GM18868 (cell line): Measurements from ENCODE around the gene LGALS3BP.
"Not testable (repeated sequence)": the region's sequence is repeated elsewhere in the genome, so short reads cannot be mapped to it uniquely, and the experiment has no call there.

Experiments
- ATAC-seq: cut with Tn5 transposase; IDR thresholded peaks from one replicate; pipeline ENCODE4 v1.9.1; 2021; ENCODE audit warnings: mild to moderate bottlenecking, moderate library complexity; ENCODE audit not compliant: unreplicated experiment

Gene LGALS3BP, protein sequence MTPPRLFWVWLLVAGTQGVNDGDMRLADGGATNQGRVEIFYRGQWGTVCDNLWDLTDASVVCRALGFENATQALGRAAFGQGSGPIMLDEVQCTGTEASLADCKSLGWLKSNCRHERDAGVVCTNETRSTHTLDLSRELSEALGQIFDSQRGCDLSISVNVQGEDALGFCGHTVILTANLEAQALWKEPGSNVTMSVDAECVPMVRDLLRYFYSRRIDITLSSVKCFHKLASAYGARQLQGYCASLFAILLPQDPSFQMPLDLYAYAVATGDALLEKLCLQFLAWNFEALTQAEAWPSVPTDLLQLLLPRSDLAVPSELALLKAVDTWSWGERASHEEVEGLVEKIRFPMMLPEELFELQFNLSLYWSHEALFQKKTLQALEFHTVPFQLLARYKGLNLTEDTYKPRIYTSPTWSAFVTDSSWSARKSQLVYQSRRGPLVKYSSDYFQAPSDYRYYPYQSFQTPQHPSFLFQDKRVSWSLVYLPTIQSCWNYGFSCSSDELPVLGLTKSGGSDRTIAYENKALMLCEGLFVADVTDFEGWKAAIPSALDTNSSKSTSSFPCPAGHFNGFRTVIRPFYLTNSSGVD

DNA sequence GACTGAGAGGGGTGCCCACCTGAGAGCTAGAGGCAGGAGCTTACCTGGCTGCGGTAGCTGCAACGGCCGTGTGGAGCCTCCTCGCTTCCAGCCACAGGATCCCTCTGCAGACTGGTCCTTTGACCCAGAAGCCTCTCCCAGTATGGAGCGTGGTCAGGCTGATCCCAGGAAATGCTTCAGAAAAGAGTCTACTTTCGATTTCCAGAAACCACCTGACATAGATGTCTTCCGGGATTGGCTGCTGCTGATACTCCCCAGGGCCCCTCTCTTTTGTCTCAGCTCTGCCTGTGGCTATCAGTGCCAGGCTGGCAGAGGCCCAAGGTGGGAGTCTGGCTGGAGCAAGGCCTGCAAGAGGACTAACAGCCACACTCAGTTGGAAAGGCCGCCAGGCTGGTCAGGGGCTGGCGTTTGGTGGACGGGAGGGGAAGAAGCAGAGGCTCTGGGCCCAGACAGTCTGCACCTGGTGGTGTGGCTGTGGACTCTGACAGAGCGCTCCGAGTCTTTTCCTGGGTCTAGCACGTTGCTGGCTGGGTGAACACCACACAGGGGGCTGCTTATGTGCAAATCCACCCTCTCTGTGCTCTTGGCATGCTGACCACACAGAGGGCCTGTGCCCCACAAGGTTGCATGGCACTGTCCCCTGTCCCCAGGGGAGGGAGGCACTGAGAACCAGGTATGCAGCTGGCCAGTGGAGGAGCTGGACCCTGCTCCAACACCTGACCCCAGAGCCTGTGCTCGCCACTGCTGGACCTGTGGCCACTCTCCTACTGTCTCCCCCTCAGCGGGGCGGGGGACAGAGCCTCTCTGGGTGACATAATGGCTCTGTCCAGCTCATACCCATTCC is at the start of gene LGALS3BP:
LGALS3BP (minus strand) TSS at position 144 of the 844 bp plus-strand sequence. CDS start 2,732 bp downstream, outside the sequence.
- ATAC-seq, result no peak

DNA sequence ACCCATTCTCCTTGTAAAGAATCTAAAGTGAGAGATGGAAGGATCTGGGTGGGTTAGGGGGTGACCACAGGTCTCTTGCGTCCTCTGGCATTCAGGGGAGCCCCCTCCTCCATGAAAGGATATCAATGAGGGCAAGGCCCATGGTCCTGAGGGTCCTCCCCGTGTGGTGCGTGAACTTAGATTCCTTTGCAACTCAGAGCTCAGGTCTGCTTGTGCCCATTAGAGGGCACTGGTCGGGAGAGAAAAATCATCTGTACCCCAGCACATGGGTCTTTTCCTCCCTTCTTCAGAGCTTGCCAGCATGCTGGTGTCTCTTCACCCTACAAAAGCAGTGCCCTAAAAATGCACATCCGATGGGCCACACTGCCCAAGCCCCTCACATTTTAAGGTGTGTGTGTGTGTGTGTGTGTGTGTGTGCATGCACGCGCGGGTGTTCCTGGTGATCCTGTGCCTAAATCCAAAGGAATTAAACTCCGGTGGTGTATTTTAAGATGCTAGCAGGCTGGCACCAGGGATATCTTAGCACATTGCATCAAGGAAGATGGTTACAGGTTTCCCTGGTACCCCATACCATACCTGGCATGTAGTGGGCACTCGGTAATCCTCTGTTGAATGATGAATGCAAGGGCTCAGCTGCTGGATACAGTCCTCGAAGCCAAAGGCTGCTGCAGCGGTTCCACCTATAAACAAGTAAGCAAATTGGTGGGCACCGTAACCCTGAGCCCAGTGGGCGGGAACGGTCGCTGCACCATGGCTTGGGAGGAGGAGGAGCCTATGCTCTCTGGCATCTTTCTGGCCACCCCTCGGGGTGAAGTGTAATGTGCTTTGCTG is 49.0 kb upstream of the LGALS3BP start:
- ATAC-seq, result no peak

DNA sequence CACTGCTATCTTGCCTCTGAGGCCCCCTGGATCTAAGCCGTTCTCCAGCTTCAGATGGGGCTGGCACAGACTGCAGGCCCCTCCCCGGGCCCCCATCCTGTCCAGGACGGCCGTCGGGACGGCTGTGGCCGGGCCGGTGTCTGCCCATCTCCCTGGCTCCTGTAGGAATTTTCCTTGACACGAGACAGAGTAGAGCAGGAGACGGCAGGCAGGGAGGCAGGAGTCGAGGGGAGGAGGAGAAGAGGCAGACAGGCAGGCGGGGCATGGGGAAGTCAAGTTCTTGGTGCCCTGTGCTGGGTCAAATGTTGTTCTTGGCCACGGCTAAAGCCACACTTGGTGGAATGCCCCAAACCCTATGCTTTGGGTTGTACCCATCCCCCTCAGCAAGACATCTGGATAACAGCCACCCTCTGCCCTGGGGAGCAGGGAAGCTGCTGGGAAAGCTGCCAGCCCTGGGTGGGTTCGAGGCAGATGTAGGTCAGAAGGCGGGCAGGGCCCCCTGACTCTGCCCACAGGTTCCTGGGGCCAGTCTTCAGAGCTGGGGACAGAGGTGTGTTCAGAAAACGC is 48.3 kb upstream of the LGALS3BP start:
- no peak for ATAC-seq

DNA sequence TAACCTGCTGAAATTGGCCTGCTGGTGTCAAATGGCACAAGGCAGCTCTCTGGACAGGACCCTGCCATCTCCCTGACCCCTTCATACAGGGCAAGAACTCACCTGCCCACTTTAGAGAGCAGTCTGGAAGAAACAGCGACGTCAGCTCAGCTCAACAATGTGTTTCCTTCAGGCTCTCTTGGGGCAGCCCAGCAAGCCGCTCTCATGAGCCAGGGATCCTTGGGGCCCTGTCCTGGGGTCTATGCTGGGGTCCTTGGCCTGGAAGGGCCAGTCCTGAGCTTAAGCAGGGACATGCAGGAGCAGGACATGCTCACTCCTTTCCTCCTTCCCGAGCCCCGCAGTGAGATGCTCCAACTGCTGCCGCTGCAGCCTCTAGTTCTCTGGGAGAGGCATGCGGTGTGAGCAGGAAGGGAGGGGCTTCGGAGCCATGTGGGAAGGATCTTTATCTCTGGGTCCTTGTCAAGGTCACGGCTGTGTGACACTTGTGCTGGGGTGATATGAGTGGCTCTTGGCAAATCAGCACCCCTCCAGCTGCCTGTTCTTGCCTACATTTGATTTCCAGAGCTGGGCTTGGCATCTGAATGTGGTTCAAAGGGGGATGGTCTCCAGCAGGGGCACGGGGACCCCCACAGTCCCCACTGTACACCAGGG is 47.7 kb upstream of the LGALS3BP start:
- ATAC-seq, result no peak

DNA sequence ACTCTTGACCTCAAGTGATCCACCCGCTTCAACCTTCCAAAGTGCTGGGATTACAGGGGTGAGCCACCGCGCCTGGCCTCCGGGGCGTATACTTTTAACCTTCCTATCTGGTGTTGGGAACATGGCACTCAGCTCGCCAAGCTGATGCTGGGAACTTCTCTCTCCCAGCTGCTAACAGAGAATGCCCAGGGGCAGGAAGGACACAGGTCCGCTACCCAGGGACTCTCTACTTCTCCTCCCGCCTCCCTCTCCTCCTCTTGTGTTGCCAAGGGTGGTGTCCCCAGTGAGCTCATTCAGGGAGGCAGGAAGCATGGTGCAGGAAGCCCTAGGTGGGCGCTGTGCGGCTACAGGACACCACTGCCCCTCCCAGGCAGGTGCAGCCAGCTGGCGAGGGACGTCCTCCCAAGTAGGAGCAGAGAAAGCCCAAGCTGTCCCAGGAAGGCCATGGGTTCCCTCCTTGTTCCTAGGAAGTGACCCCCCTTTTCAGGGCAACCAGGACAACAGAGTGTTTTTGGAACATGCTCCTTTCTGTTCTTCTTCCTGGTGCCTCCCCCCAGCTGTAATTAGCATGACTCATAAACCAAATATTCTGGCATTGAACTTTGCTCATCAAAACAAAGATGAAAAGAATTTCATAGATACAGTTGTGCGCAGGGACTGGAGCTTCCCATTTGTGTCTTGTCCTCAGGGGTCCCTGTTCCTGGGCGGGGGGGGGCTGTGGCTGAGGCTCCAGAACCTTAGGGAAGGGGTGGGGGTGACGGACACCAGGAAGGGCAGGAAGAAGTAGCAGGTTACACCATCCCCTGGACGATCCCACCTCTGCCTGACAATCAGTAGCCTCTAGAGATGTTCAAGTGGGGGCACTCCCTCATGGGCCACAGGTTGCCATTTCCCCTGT is 46.9 kb upstream of the LGALS3BP start:
- no peak for ATAC-seq

DNA sequence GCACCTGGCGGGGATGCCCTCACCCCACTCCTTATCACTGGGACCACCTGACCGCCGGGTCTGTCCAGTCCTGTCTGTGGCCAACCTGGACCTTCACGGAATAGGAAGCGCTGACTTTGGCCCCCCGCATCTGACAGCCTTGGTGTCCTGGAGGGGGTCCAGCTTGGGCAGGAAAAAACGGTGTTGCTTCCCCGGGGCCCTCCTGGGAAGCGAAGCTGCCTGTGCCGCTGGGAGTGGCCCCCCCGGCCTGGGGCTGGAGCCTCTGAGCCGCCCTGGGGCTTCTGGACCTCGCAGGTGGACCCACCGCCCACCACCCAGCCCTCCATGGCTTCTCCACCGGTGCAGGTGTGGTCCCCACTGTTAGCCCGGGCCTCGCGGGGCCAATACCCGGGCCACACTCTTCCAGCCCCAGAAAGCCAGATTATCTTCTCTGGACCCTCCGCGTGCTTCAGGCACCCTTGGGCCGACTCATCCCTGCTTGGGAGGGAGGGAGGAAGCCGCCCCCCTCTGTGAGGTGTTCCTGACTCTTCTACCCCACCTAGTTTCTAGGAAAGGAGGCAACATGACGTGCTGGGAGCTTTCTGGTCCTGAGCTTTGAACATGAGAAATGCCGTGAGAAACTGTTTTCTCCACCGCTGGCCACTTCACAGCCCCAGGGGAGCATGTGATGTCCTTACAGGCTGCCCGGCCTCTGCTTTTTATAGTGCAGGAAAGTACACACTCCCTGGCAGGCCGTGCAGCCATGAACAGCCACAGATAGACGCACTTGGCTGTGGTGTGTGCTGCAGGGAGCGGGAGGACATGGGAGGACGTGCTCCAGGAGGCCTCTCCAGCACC is 45.4 kb upstream of the LGALS3BP start:
- no peak for ATAC-seq

DNA sequence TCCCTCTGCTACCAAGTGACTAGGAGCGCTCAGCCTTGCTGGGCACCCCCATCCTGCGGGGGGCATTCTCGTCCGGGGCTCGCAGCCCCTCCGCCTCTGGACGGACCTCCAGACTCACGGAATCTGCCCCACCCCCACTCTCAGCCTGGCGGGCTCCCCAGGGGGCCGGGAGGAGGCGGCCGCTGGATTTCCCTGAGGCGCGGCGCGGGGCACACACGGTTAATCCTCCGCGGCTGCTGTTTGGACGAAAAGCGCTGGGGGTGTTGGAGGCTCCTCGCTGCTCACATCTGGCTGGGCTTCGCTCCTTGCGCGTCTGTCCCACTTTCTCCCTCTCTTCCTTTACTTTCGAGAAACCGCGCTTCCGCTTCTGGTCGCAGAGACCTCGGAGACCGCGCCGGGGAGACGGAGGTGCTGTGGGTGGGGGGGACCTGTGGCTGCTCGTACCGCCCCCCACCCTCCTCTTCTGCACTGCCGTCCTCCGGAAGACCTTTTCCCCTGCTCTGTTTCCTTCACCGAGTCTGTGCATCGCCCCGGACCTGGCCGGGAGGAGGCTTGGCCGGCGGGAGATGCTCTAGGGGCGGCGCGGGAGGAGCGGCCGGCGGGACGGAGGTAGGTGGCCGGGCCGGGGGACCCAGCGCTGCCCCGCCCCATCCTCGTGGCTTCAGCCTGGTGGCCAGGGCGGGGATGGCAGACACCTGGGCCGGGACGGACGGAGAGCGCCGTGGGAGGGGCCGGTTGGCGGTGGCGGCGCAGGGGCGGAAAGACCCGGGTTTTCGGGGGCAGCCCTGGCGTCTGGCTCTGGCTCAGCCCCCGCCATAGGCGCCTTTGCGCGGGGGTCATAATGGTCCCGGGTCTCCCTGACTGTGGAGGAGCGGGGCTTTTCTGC is 44.4 kb upstream of the LGALS3BP start, which contains the start of gene C1QTNF1:
C1QTNF1 (plus strand) TSS at position 284 of the 886 bp plus-strand sequence. CDS start 19,800 bp downstream, outside the sequence.
- ATAC-seq, result no peak

DNA sequence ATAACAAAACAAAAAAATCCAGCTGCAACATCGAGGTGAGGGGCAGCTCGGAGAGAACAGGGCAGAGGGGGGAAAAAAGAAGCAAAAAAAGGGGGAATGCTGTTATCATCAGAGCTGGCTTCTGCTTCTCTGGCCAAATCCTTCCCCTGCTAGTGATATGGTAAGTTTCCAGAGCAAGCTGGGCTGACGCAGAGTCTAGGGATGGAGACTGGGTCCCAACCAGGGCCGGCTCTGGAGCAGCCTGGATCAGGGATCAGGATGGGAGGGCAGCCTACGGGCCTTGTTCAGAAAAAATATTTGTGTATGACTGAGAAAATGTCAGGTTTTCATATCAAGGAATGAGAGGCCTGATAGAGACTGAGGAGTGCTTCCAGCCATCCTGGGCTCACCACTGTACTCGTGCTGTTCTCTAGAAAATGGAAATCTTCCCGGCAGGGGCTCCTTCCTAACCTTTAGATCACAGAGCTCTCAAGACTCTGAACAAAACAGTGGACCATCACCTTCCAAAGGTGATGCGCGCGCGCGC is 43.5 kb upstream of the LGALS3BP start:
- no peak for ATAC-seq

DNA sequence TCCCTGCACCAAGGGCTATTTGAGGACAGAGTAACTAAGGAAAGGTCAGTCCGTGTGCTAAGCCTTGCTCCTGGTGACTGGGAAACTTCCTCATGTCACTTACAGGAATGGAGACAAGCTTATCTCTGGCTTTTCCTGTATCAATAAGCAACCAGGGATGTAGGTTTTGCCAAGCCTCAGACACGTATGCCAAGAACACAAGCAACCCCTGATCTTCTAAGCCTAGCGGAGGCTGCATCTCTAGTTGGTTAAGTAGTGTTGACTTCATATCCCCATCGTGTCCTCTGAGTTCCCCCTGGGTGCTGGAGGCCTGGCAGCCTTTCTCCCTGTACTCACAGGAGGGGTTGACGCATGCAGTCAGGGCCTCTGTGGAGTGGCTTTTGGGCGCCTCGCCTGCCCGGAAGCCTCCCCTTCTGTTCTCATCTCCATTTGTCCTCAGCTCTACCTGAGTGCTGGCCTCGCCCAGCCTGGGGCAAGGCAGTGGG is 42.8 kb upstream of the LGALS3BP start:
- no peak for ATAC-seq

DNA sequence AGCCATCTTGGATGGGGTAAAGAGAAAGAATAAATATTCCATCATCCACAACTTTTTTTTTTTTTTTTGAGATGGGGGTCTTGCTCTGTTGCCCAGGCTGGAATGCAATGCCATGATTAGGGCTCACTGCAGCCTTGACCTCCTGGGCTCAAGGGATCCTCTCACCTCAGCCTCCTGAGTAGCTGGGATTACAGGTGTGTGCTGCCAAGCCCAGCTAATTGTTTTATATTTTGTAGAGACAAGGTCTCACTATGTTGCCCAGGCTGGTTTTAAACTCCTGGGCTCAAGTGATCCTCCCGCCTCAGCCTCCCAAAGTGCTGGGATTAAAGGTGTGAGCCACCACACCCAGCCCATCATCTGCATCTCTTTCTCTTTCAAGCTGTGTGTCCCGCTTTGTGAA is 42.2 kb upstream of the LGALS3BP start:
- ATAC-seq, result not testable (repeated sequence)

DNA sequence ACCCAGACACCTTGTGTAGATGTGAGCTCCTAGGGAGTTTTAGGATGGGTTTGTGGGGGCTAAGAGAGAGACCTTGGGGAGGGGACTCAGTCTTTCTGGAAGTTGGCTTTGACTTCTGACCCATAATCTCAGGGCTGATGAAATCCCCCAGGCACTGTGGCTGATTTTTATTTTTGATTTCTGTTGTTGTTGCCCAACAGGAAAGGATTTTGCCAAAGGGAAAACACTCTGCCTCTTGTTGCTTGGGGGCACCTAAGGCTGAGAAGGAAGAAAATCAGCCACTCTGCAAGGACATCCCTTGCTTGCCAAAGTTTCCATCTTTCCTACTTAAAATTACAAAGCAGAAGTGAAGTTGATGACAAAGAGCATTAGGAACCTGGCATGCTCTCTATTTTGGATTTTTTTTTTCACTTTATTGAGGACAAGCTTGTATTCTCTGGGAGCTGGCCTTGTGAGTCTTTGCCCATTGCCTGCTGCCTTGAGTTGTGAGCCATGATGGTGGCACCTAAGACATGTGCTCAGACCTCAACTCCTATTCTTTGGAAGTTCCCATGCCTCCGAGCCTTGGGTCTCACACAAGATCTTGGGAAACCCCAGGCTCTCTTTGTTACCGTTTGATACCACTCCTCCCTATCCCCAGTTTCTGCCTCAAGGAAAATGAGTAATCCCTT is 41.0 kb upstream of the LGALS3BP start:
- no peak for ATAC-seq

DNA sequence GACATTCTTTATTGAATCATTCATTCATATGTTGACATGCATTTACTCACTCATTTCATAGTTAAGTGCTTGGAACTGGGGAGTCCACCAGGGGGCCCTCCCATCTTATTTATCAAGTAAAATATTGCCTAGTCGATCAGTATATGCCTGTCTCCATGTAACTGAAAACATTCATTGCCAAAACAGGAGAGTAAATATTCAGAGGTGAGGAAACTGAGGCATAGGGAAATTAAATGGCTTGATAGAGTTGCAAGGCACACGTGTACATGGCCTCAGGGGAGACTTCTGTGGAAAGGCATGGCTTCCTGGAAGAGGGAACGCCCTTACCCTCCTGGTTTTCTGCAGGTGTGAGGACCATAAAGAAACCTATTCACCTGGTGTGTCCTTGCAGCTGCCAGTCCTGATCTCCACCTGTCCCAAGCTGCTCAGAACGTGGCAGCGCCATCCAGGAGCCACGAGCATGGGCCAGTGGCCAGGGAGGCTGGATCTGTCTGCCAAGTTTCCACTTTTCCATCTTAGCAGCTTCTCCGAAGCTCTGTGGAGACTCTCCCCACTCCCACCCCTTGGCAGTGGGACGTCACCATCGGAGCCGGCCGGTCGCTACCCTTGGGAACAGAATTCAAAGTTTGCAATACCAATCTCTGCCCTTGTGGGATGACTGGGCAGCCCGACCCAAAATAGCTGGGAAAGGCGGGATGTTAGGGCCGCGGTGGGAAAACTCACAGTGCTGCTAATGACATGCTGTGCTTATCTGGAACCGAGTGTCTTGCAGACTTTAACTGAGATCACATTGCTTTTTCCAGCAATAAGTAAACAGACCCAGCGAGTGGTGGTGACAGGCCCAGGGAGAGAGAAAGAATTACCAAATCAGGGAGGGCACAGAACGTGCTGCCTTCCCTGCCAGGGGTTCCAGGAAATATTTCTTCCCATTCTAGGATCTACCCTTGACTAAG is 40.2 kb upstream of the LGALS3BP start:
- no peak for ATAC-seq

DNA sequence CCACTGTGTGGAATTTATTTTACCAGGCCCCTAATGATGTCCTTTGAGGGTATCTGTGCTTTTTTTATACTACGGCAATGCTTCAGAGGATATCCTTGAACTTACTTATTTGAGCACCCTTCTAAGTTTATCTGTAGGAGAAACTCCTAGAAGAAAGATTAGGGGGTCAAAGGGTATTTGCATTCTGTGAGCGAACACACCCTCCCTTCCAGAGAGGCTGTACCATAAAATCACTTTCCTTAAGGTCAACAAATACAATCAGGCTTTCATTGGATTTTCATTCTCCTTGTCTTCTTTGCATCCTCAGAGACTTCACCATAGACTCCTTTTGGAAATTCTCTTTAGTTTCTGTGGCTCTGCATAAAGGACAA is 39.5 kb upstream of the LGALS3BP start:
- ATAC-seq, result no peak

DNA sequence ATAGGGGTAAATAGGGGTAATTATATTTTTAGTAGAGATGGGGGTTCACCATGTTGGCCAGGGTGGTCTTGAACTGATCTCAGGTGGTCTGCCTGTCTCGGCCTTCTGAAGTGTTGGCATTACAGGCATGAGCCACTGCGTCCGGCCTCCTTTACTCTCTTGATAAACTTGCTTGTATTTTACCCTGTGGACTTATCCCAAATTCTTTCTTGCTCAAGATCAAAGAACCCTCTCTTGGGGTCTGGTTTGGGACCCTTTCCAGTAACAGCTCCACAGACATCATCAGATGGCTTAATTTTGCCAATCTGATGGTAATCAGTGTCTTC is 38.6 kb upstream of the LGALS3BP start:
- no peak for ATAC-seq
